Measurements from ENCODE around the gene CASTOR1.
A peak's percentile ranks its signal among the peaks of the same experiment; 100 is the strongest.

GRCh38 chr22:30287648-30288418 lies 1.5 kb downstream of the CASTOR1 start:
- TF ChIP-seq POLR2AphosphoS5 (IDR thresholded peaks at IDR 0.05; ENCODE audit: insufficient read depth in 1 of 2, low read depth in 1 of 2), result peak; percentile 54 to 84
- TF ChIP-seq, protein P1, sequence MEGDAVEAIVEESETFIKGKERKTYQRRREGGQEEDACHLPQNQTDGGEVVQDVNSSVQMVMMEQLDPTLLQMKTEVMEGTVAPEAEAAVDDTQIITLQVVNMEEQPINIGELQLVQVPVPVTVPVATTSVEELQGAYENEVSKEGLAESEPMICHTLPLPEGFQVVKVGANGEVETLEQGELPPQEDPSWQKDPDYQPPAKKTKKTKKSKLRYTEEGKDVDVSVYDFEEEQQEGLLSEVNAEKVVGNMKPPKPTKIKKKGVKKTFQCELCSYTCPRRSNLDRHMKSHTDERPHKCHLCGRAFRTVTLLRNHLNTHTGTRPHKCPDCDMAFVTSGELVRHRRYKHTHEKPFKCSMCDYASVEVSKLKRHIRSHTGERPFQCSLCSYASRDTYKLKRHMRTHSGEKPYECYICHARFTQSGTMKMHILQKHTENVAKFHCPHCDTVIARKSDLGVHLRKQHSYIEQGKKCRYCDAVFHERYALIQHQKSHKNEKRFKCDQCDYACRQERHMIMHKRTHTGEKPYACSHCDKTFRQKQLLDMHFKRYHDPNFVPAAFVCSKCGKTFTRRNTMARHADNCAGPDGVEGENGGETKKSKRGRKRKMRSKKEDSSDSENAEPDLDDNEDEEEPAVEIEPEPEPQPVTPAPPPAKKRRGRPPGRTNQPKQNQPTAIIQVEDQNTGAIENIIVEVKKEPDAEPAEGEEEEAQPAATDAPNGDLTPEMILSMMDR (IDR thresholded peaks at IDR 0.05), result peak; percentile 51 to 78 (median 57)

Data from vagina (tissue), 2 donors.